Subcutaneous adipose tissue (tissue), 4 donors: ENCODE data around the gene OR4D5. TPM values are rescaled to one million over a fixed set of nuclear protein-coding genes. Genes with fewer than 3 reads are reported as not detected.

Experiments
- CTCF ChIP-seq: fragments of 450-650 bp; IDR thresholded peaks from one replicate; pipeline ENCODE4 v1.5.1; 2016; ENCODE audit warnings: low read depth, mild to moderate bottlenecking, control low read depth, antibody characterized with exemption, moderate library complexity
- total RNA-seq, 4 donors: library from RNA; depleted of rRNA; stranded (reverse); fragments of >200 nt; gene quantifications; one replicate each; pipeline ENCODE4 v1.1.0, GENCODE V29; 2016

OR4D5 gene
- total RNA-seq, 4 donors from 2014 or later, result not detected

DNA sequence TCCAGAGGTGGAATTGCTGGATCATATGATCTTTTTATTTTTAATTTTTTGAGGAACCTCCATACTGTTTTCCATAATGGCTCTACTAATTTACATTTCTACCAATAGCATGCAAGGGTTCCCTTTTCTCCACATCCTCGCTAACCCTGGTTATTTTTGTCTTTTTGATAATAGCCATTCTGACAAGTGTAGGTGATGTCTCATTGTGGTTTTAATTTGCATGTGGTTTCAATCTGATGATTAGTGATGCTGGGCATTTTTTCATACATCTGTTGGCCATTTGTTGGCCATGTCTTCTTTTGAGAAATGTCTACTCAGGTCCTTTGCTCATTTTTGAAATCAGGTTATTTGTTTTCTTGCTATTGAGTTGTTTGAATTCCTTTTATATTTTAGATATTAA lies 15.4 kb upstream of the OR4D5 start:
- no peak for TF ChIP-seq CTCF

- no peak for TF ChIP-seq CTCF
These were observed 3.0 kb downstream of the OR4D5 start for GRCh38 chr11:123942413-123942812.

- no peak for TF ChIP-seq CTCF
These were observed 4.3 kb downstream of the OR4D5 start, which contains the start of gene OR6T1 for GRCh38 chr11:123943738-123944137. Gene OR6T1, minus strand, starts transcription at chr11:123943838. Its CDS starts 0 bp downstream, at chr11:123943838.

DNA sequence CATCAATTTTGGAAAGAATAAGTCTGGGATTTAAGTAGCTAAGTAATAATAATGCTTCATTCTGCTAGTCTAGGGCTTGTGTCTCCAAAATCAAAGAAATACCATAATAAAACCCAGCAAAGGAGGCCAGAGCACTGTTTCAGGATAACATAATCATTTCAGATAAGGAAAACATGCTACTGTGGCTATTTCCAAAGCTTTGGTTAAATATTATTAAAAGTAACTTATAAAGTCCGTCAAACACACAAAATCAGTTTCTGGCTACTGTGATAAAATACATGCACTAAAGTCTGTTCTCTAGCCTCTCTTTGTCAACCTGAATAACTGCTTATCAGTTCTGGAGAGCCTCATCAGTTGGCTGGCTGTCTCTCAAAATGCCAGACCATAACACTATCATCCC lies 5.7 kb downstream of the OR4D5 start:
- no peak for TF ChIP-seq CTCF

GRCh38 chr11:123956752-123957151 lies 17.3 kb downstream of the OR4D5 start:
- TF ChIP-seq CTCF, result no peak

DNA sequence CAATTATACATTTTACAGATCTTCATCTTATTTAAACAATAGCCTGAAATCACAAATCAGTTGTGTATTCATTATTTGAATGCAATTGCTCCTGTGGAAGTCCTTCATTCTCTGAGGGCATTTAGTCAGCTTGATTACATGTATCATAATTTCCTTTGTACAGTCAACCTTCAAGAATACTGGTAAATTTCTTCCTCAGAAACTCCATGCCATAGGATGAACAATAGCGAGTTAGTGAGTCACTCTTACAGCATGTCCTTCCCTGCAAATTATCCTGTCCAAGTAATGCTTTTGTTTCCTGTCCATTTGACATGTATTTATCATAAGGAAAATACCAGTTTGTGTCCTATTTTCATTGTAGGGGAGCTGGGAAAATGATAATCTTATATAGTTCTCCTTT lies 34.4 kb downstream of the OR4D5 start:
- TF ChIP-seq CTCF, result no peak

DNA sequence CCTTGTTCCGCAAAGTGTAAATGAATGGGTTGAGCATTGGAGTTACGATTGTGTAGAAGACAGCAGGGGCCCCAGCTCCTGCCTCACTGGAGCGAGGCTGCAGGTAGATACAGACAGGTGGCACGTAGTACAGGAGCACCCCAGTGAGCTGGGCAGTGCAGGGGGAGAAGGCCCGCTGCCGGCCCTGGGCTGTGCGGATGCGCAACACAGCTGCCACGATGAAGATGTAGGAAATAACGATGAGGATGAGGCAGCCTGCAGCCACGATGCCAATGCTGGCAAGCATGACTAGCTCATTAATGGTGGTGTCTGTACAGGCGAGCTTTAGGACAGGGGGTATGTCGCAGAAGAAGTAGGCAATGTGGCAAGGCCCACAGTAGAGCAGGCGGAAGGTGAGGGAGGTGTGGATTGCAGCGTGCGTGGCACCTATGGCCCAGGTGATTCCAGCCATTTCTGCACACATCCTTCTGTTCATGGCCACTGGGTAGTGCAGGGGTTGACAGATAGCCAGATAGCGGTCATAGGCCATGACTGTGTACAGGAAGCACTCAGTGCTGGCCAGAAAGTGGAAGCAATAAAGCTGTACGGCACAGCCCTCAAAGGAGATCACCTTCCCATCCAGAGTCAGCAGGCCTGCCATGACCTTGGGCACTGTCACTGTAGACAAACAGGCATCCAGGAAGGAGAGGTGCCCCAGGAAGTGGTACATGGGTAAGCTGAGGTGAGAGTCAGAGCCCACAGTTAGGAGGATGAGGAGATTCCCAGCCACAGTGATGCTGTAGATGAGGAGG lies 37.5 kb downstream of the OR4D5 start:
- no peak for TF ChIP-seq CTCF
